Stimulated activated CD4-positive, alpha-beta T cell treated with anti-CD3 and anti-CD28 coated beads, TNF-alpha, amount 100 ng/mL, for 4 hours (primary cell): ENCODE measurements around the gene SMIM5.
"Not testable (repeated sequence)": the region's sequence is repeated elsewhere in the genome, so short reads cannot be mapped to it uniquely, and the experiment has no call there.

Experiments
- DNase-seq, 3 experiments: peaks; one replicate each; pipeline ENCODE4 v3.0.0-alpha.2; 2020; ENCODE audit warnings: low read depth in 3 of 3

Gene SMIM5

GRCh38 chr17:75632863-75633485, at the start of gene SMIM5:
SMIM5 (plus strand) TSS chr17:75633434; CDS start chr17:75640202, 6,768 bp downstream.
- DNase-seq: peak; percentile 64 to 79 (median 71)

GRCh38 chr17:75584849-75585175, 48.4 kb upstream of the SMIM5 start:
- no peak for DNase-seq

GRCh38 chr17:75587675-75588595, 45.3 kb upstream of the SMIM5 start, which contains the start of gene MYO15B:
MYO15B (plus strand) TSS chr17:75587800; CDS start chr17:75588058, 258 bp downstream.
- peak; percentile 33 to 42 (median 40) for DNase-seq

GRCh38 chr17:75588596-75589011, 44.6 kb upstream of the SMIM5 start:
- DNase-seq: no peak

- peak; percentile 94 to 99 (median 97) for DNase-seq
Observed at GRCh38 chr17:75589012-75589918, 44.0 kb upstream of the SMIM5 start.

- no peak for DNase-seq
Observed at GRCh38 chr17:75589919-75590303, 43.3 kb upstream of the SMIM5 start.

- no peak for DNase-seq
Observed at GRCh38 chr17:75590314-75590761, 42.9 kb upstream of the SMIM5 start.

- no peak for DNase-seq
Observed at GRCh38 chr17:75590849-75591721, 42.1 kb upstream of the SMIM5 start.

- no peak for DNase-seq
Observed at GRCh38 chr17:75591722-75592302, 41.4 kb upstream of the SMIM5 start.

- no peak for DNase-seq
Observed at GRCh38 chr17:75592348-75593020, 40.8 kb upstream of the SMIM5 start.

GRCh38 chr17:75593430-75593829, 39.8 kb upstream of the SMIM5 start:
- not testable (repeated sequence) for DNase-seq

- DNase-seq: no peak
Observed at GRCh38 chr17:75594499-75595283, 38.5 kb upstream of the SMIM5 start.

GRCh38 chr17:75595284-75595919, 37.8 kb upstream of the SMIM5 start:
- no peak for DNase-seq

GRCh38 chr17:75595920-75596313, 37.3 kb upstream of the SMIM5 start:
- no peak for DNase-seq

- no peak for DNase-seq
Observed at GRCh38 chr17:75596320-75597087, 36.7 kb upstream of the SMIM5 start.

- peak in 1 of 3 experiments; percentile 42 for DNase-seq
Observed at GRCh38 chr17:75601057-75601987, 31.9 kb upstream of the SMIM5 start.

- no peak for DNase-seq
Observed at GRCh38 chr17:75602644-75603043, 30.6 kb upstream of the SMIM5 start.
